ENCODE results near the gene TMCC2. TPM values are rescaled to one million over a fixed set of nuclear protein-coding genes. Genes with fewer than 3 reads are reported as not detected.

Gene TMCC2
- total and polyA plus RNA-seq, 2 of the 8 experiments (the other 6 are each of a cell fraction or from before 2014, with no cell fraction given), result 6.7 to 6.8 TPM

- Histone ChIP-seq H2AK5ac (ENCODE audit: low read depth, low read length) (no peak overlapping the region), H4K20me1 (replicated peaks in 1 of 2; ENCODE audit: control insufficient read depth in 1 of 2, insufficient read depth in 2 of 2, low read length in 2 of 2) (no peaks in the 10 kb centered on the region), H2BK120ac (replicated peaks; ENCODE audit: low read depth, low read length) (no peak overlapping the region), H3K23me2 (ENCODE audit: low read depth, low read length) (no peaks in the 10 kb centered on the region; the same call in 1 of the 2 replicates), H3K18ac (ENCODE audit: extremely low read depth, low read length) (no peak overlapping the region), H2BK5ac (ENCODE audit: low read depth, low read length) (no peak overlapping the region; the same call in 1 of the 2 replicates), H4K8ac (ENCODE audit: extremely low read depth, insufficient read depth, low read length) (no peak overlapping the region), H3K4me3 (ENCODE audit: extremely low read depth in 1 of 4, insufficient read depth in 2 of 4, low read depth in 3 of 4, low read length in 4 of 4) (no peak overlapping the region), H3K4me1 (replicated peaks in 1 of 4; ENCODE audit: control insufficient read depth in 3 of 4, insufficient read depth in 4 of 4, low read length in 3 of 4) (peaks cover 20 to 28% (median 24%) of the 10 kb centered on the region in 4 experiments), H2BK15ac (ENCODE audit: low read length) (0 out of 2 replicates have a peak overlapping the region, but pooled peaks have one; percentile 92), H3K56ac (replicated peaks; ENCODE audit: insufficient read length, low read depth, low read length) (no peak overlapping the region), H3K23ac (ENCODE audit: insufficient read length) (no peak overlapping the region), H2AFZ (ENCODE audit: low read length) (no peak overlapping the region), H4K5ac (ENCODE audit: insufficient read length, low read depth, low read length) (no peak overlapping the region), H3K9me3 (ENCODE audit: insufficient read depth in 2 of 2, low read depth in 1 of 2, low read length in 1 of 2) (no peaks in the 10 kb centered on the region), H3K27ac (ENCODE audit: low read depth, low read length) (no peak overlapping the region), H2BK20ac (ENCODE audit: low read length) (no peak overlapping the region), H3K79me1 (ENCODE audit: low read depth, low read length) (no peaks in the 10 kb centered on the region), H3K4ac (replicated peaks; ENCODE audit: insufficient read length, low read depth, low read length) (no peak overlapping the region), H3K79me2 (ENCODE audit: control insufficient read depth in 1 of 2, insufficient read depth in 2 of 2, low read length in 2 of 2) (no peaks in the 10 kb centered on the region), H3K4me2 (ENCODE audit: insufficient read depth in 1 of 2, low read depth in 2 of 2, low read length in 2 of 2) (no peak overlapping the region), H3K14ac (ENCODE audit: insufficient read length) (no peak overlapping the region), H3K36me3 (ENCODE audit: control insufficient read depth in 2 of 4, insufficient read depth in 4 of 4, low read length in 3 of 4) (no peaks in the 10 kb centered on the region), H3K27me3 (replicated peaks in 1 of 4; ENCODE audit: control insufficient read depth in 3 of 4, extremely low read depth in 1 of 4, insufficient read depth in 3 of 4, low read length in 3 of 4) (no peaks in the 10 kb centered on the region; a peak in 1 of 7 replicates), H4K91ac (replicated peaks; ENCODE audit: insufficient read length, low read length) (no peak overlapping the region), H2BK12ac (ENCODE audit: low read depth, low read length) (peak overlapping the region; percentile 100; the same call in 1 of the 2 replicates), H3K9ac (replicated peaks in 1 of 4; ENCODE audit: extremely low read depth in 1 of 4, low read depth in 3 of 4, low read length in 3 of 4) (no peak overlapping the region)
- DNase-seq (ENCODE audit: low read depth in 1 of 2, low spot score in 2 of 2) (no peak), FAIRE-seq (no peak)
- CTCF ChIA-PET (ENCODE audit: partially characterized antibody), result interaction anchor here (16.9 to 67.1 kb wide), 2 partner anchors 22 to 28 kb away, joined by 313 to 2424 read pairs; partner anchors contain the start of gene NUAK2
- WGBS, 2 experiments (ENCODE audit: extremely low coverage in 1 of 2, insufficient coverage in 1 of 2, insufficient read length in 1 of 2, insufficient replicate concordance in 2 of 2, low coverage in 1 of 2, low lambda C conversion rate in 2 of 2, missing lambda C conversion rate in 1 of 2), result 95% methylated on average over 6 of the region's 6 CpGs; no CpG with 5 or more reads in 1 of the 2 experiments
- POLR2A ChIA-PET (ENCODE audit: partially characterized antibody), result interaction anchor here (0.6 to 4.7 kb wide), 3 partner anchors 28 to 59 kb away, joined by 3 to 38 read pairs (median 4); partner anchors contain the start of gene NUAK2
- TF ChIP-seq FOSL1 (IDR thresholded peaks at IDR 0.05; ENCODE audit: insufficient read depth, low read depth, low read length), result no peak
- no peak for TF ChIP-seq CHD2 (IDR thresholded peaks at IDR 0.05; ENCODE audit: low read length)
- no peak for TF ChIP-seq NANOG (IDR thresholded peaks at IDR 0.05; ENCODE audit: insufficient read depth, low read depth, low read length, poor library complexity, severe bottlenecking)
- no peak for TF ChIP-seq EGR1 (IDR thresholded peaks at IDR 0.05; ENCODE audit: borderline replicate concordance, low read depth, low read length)
- TF ChIP-seq JUN (IDR thresholded peaks at IDR 0.05; ENCODE audit: low read depth, low read length), result no peak
- TF ChIP-seq CTBP2 (IDR thresholded peaks at IDR 0.05; ENCODE audit: borderline replicate concordance, insufficient read depth, insufficient read length, low read length), result no peak
- TF ChIP-seq RNF2 (IDR thresholded peaks at IDR 0.05; ENCODE audit: borderline replicate concordance, low read depth, low read length, missing control alignments, poor library complexity, severe bottlenecking), result no peak
- TF ChIP-seq SIN3A (conservative IDR thresholded peaks at IDR 0.05 in 1 of 2, IDR thresholded peaks at IDR 0.05 in 1 of 2; ENCODE audit: low read depth in 1 of 2, low read length in 2 of 2), result no peak
- no peak for TF ChIP-seq PHF8 (conservative IDR thresholded peaks at IDR 0.05; ENCODE audit: low read depth, low read length)
- no peak for TF ChIP-seq MAX (IDR thresholded peaks at IDR 0.05)
- no peak for TF ChIP-seq NRF1 (IDR thresholded peaks at IDR 0.05; ENCODE audit: low read depth, low read length)
- no peak for TF ChIP-seq JUND (IDR thresholded peaks at IDR 0.05; ENCODE audit: low read length)
Observed at GRCh38 chr1:205291596-205291995, 63.9 kb downstream of the TMCC2 start.

Data from H1 (cell line).